ENCODE measurements around the gene ZNF836. TPM values are rescaled to one million over a fixed set of nuclear protein-coding genes. Genes with fewer than 3 reads are reported as not detected.

Gene ZNF836
- total and polyA plus RNA-seq, 2 donors (not counting 3 experiments of a cell fraction or from before 2014, with no cell fraction given), result 2.1 to 9.3 TPM

- Histone ChIP-seq H3K4me1 (ENCODE audit: control insufficient read depth, extremely low read depth, insufficient read depth, low read length) (no peaks in the 10 kb centered on the region), H3K9me1 (replicated peaks; ENCODE audit: control insufficient read depth, extremely low read depth, insufficient read depth, low read length) (no peaks in the 10 kb centered on the region), H3K79me2 (ENCODE audit: control insufficient read depth, insufficient read depth, low read length) (peaks cover 14% of the 10 kb centered on the region), H3K27ac (ENCODE audit: insufficient read depth, low read depth, low read length) (no peak overlapping the region), H3K9ac (replicated peaks; ENCODE audit: extremely low read depth, insufficient read depth, low read length) (no peak overlapping the region), H3K4me3 (replicated peaks in 1 of 3; ENCODE audit: insufficient read depth in 1 of 3, low read depth in 1 of 3, low read length in 3 of 3) (no peak overlapping the region), H4K20me1 (replicated peaks; ENCODE audit: control insufficient read depth, extremely low read depth, insufficient read depth, low read length) (no peaks in the 10 kb centered on the region), H3K4me2 (ENCODE audit: insufficient read depth, low read length) (no peak overlapping the region), H3K36me3 (ENCODE audit: control insufficient read depth in 2 of 2, extremely low read depth in 1 of 2, insufficient read depth in 2 of 2, low read length in 2 of 2) (peaks cover 38 to 62% of the 10 kb centered on the region in 2 experiments), H2AFZ (ENCODE audit: low read depth, low read length) (no peak overlapping the region), H3K9me3 (replicated peaks; ENCODE audit: control insufficient read depth, insufficient read depth, low read length) (no peaks in the 10 kb centered on the region), H3K27me3 (ENCODE audit: control insufficient read depth in 2 of 2, insufficient read depth in 2 of 2, low read length in 2 of 2) (no peaks in the 10 kb centered on the region)
- FAIRE-seq, result no peak
- ChIA-PET POLR2A (no interaction called here), CTCF (no interaction called here)
- intact Hi-C loops (cut with micrococcal nuclease), result no loop called here
- dilution Hi-C loops (cut with MboI; ENCODE audit: extremely low pct_ligation_motif_present, low sequenced_read_pairs), result no loop called here
- BruUV-seq (replicated peaks), result no TSS peak
- no peak for TF ChIP-seq JUN (IDR thresholded peaks at IDR 0.05; ENCODE audit: borderline replicate concordance, insufficient read depth, insufficient read length, low read depth)
- TF ChIP-seq GATA2 (IDR thresholded peaks at IDR 0.05; ENCODE audit: insufficient read depth, insufficient read length, low read depth, low read length), result no peak
- TF ChIP-seq EZH2 (IDR thresholded peaks at IDR 0.05; ENCODE audit: borderline replicate concordance, low read depth, low read length, severe bottlenecking), result no peak
- no peak for TF ChIP-seq FOS (IDR thresholded peaks at IDR 0.05; ENCODE audit: borderline replicate concordance, insufficient read depth, low read length)
- no peak for TF ChIP-seq POLR2AphosphoS5 (IDR thresholded peaks at IDR 0.05; ENCODE audit: insufficient read depth, low read depth, low read length)
- TF ChIP-seq, protein P1, sequence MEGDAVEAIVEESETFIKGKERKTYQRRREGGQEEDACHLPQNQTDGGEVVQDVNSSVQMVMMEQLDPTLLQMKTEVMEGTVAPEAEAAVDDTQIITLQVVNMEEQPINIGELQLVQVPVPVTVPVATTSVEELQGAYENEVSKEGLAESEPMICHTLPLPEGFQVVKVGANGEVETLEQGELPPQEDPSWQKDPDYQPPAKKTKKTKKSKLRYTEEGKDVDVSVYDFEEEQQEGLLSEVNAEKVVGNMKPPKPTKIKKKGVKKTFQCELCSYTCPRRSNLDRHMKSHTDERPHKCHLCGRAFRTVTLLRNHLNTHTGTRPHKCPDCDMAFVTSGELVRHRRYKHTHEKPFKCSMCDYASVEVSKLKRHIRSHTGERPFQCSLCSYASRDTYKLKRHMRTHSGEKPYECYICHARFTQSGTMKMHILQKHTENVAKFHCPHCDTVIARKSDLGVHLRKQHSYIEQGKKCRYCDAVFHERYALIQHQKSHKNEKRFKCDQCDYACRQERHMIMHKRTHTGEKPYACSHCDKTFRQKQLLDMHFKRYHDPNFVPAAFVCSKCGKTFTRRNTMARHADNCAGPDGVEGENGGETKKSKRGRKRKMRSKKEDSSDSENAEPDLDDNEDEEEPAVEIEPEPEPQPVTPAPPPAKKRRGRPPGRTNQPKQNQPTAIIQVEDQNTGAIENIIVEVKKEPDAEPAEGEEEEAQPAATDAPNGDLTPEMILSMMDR (IDR thresholded peaks at IDR 0.05; ENCODE audit: extremely low read depth in 1 of 2, insufficient read depth in 1 of 2, low read depth in 1 of 2, low read length in 2 of 2), result no peak
- TF ChIP-seq, protein P2, sequence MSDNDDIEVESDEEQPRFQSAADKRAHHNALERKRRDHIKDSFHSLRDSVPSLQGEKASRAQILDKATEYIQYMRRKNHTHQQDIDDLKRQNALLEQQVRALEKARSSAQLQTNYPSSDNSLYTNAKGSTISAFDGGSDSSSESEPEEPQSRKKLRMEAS (IDR thresholded peaks at IDR 0.05; ENCODE audit: insufficient read depth, insufficient read length), result no peak
- no peak for TF ChIP-seq MYC (IDR thresholded peaks at IDR 0.05; ENCODE audit: low read depth, low read length)
- DNase-seq (ENCODE audit: low read depth, low spot score), result no peak
These were observed 40.6 kb upstream of the ZNF836 start for GRCh38 chr19:52211926-52212571.

Data from endothelial cell of umbilical vein (primary cell).